Body of pancreas (tissue), 4 donors: ENCODE data around the gene GPR158.

Experiments
- POLR2A ChIP-seq, 3 donors: fragments of 450-650 bp; IDR thresholded peaks; one replicate each; pipeline ENCODE4 v1.6.1; 2016; ENCODE audit warnings: antibody characterized with exemption in 3 of 3, mild to moderate bottlenecking in 2 of 3
- TF ChIP-seq, protein P1 (sequence below), 7 experiments: fragments of 450-650 bp in 4 of 7; fragments of 200-600 bp in 3 of 7; sonication (generic) in 3 of 7; IDR thresholded peaks; one replicate each; pipeline ENCODE4 v1.5.1; 2016 to 2019; ENCODE audit warnings: antibody characterized with exemption in 7 of 7

DNA sequence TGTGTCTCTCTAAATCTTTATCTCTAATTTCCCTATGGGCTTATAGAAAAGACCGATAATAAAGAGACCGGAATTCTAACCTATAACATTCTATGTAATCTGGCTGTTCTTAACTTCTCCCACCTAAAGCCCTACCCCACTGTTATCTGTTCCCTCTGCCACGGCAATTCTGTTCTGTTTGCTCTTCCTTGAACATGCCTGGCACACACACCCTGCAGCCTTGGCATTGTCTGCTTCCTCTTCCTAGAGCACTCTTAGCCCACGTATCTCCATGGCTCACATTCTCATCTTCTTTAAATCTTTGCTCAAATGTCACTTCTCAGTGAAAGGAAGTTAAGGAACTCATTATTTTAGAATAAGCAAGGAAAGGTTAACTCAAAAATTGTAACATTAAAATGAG, 309.2 kb downstream of the GPR158 start:
- TF ChIP-seq, protein P1, sequence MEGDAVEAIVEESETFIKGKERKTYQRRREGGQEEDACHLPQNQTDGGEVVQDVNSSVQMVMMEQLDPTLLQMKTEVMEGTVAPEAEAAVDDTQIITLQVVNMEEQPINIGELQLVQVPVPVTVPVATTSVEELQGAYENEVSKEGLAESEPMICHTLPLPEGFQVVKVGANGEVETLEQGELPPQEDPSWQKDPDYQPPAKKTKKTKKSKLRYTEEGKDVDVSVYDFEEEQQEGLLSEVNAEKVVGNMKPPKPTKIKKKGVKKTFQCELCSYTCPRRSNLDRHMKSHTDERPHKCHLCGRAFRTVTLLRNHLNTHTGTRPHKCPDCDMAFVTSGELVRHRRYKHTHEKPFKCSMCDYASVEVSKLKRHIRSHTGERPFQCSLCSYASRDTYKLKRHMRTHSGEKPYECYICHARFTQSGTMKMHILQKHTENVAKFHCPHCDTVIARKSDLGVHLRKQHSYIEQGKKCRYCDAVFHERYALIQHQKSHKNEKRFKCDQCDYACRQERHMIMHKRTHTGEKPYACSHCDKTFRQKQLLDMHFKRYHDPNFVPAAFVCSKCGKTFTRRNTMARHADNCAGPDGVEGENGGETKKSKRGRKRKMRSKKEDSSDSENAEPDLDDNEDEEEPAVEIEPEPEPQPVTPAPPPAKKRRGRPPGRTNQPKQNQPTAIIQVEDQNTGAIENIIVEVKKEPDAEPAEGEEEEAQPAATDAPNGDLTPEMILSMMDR (IDR thresholded peaks at IDR 0.05), result no peak
- no peak for TF ChIP-seq POLR2A (IDR thresholded peaks at IDR 0.05)
